ENCODE measurements around the gene SYNE1.
A peak's percentile ranks its signal among the peaks of the same experiment; 100 is the strongest.

SYNE1 gene

GRCh38 chr6:152244998-152245630, 392.0 kb downstream of the SYNE1 start:
- peaks cover 4% of the 10 kb centered on the region for H3K9me3 Mint-ChIP-seq
- TF ChIP-seq CTCF (IDR thresholded peaks at IDR 0.05): no peak
- H3K27me3 Mint-ChIP-seq (ENCODE audit: low read depth, poor library complexity): peaks cover 3% of the 10 kb centered on the region
- peaks cover 32% of the 10 kb centered on the region for H3K4me1 Mint-ChIP-seq
- no peak overlapping the region for H3K4me3 Mint-ChIP-seq
- DNase-seq: no peak
- H3K36me3 Mint-ChIP-seq (ENCODE audit: low read depth): peaks cover 52% of the 10 kb centered on the region
- no peak overlapping the region for H3K27ac Mint-ChIP-seq

- no peak overlapping the region for H3K4me3 Mint-ChIP-seq
- peaks cover 49% of the 10 kb centered on the region for H3K36me3 Mint-ChIP-seq (ENCODE audit: low read depth)
Observed at GRCh38 chr6:152241013-152241766, 396.0 kb downstream of the SYNE1 start.

GRCh38 chr6:152240436-152240835, 396.7 kb downstream of the SYNE1 start:
- H3K9me3 Mint-ChIP-seq: no peaks in the 10 kb centered on the region
- H3K4me3 Mint-ChIP-seq: no peak overlapping the region
- H3K36me3 Mint-ChIP-seq (ENCODE audit: low read depth): peaks cover 46% of the 10 kb centered on the region
- no peak for TF ChIP-seq CTCF (IDR thresholded peaks at IDR 0.05)
- no peaks in the 10 kb centered on the region for H3K27me3 Mint-ChIP-seq (ENCODE audit: low read depth, poor library complexity)
- peak overlapping the region; percentile 46 for H3K27ac Mint-ChIP-seq
- H3K4me1 Mint-ChIP-seq: peaks cover 22% of the 10 kb centered on the region
- DNase-seq: no peak

More at GRCh38 chr6:152241013-152241766, 396.0 kb downstream of the SYNE1 start:
- no peaks in the 10 kb centered on the region for H3K9me3 Mint-ChIP-seq
- DNase-seq: no peak
- H3K27ac Mint-ChIP-seq: peak overlapping the region; percentile 46
- H3K27me3 Mint-ChIP-seq (ENCODE audit: low read depth, poor library complexity): no peaks in the 10 kb centered on the region
- H3K4me1 Mint-ChIP-seq: peaks cover 27% of the 10 kb centered on the region
- no peak for TF ChIP-seq CTCF (IDR thresholded peaks at IDR 0.05)

- Mint-ChIP-seq H3K27ac (no peak overlapping the region), H3K27me3 (ENCODE audit: low read depth, poor library complexity) (no peaks in the 10 kb centered on the region), H3K4me3 (no peak overlapping the region), H3K36me3 (ENCODE audit: low read depth) (peaks cover 54% of the 10 kb centered on the region), H3K4me1 (peaks cover 10% of the 10 kb centered on the region), H3K9me3 (no peaks in the 10 kb centered on the region)
- no peak for TF ChIP-seq CTCF (IDR thresholded peaks at IDR 0.05)
- DNase-seq: no peak
Observed at GRCh38 chr6:152236370-152237097, 400.6 kb downstream of the SYNE1 start.

- H3K9me3 Mint-ChIP-seq: no peaks in the 10 kb centered on the region
Observed at GRCh38 chr6:152233547-152234320, 403.4 kb downstream of the SYNE1 start.

More at GRCh38 chr6:152233547-152234320, 403.4 kb downstream of the SYNE1 start:
- DNase-seq: no peak
- TF ChIP-seq CTCF (IDR thresholded peaks at IDR 0.05): no peak
- Mint-ChIP-seq H3K4me1 (no peaks in the 10 kb centered on the region), H3K4me3 (no peak overlapping the region), H3K27me3 (ENCODE audit: low read depth, poor library complexity) (no peaks in the 10 kb centered on the region), H3K27ac (no peak overlapping the region), H3K36me3 (ENCODE audit: low read depth) (peaks cover 38% of the 10 kb centered on the region)

Data from nephron progenitor cell (in vitro differentiated cells).